Measurements from ENCODE around the gene IRAK1. TPM values are rescaled to one million over a fixed set of nuclear protein-coding genes. Genes with fewer than 3 reads are reported as not detected.

The IRAK1 gene
- total and polyA plus RNA-seq, 9 of the 15 experiments (the other 6 are each of a cell fraction or from before 2014, with no cell fraction given): 11.6 to 261 (median 91.6) TPM

DNA sequence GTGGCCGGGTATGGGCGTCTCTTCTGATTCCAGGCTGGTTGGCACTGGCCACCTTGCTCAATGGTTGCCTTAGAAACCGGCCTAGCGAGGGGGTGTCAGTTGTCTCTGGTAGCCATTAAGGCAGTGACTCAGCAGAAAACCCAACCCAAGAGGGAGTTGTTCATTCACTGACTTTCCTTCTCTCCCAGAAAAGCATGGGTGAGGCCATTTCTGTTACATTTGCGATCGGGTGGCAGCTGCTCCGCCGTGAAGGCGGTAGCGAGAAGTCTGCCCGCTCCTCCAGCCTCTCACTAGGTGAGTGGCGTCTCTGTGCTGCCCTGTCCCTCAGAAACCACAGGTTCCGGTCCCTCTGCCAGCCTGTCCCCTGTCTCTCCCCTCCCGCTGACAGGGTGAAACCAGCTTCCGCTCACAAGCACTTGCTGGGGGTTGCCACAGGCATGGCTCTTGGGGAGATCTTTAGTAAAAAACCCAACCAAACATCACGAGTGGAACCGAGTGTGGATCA is 17.4 kb downstream of the IRAK1 start (continued):
- TF ChIP-seq PBX2 (CRISPR knock-in tag; IDR thresholded peaks at IDR 0.05; ENCODE audit: low read depth) (no peak), PBX2 (tag; conservative IDR thresholded peaks at IDR 0.05; ENCODE audit: low read depth) (peak; percentile 66; the same call in 1 of the 2 replicates), IRF1 (CRISPR knock-in tag; IDR thresholded peaks at IDR 0.05; ENCODE audit: borderline replicate concordance) (no peak), TEAD1 (CRISPR knock-in tag; IDR thresholded peaks at IDR 0.05) (peak in 1 of 2 experiments; percentile 94; a peak in 2 of 4 replicates), EZH2 (IDR thresholded peaks at IDR 0.05; ENCODE audit: borderline replicate concordance, low read depth, low read length) (no peak), NFRKB (IDR thresholded peaks at IDR 0.05; ENCODE audit: low read depth) (peak; percentile 87), SRF (CRISPR knock-in tag; IDR thresholded peaks at IDR 0.05) (no peak), GABPB1 (CRISPR knock-in tag; IDR thresholded peaks at IDR 0.05) (no peak), ZNF766 (CRISPR knock-in tag; conservative IDR thresholded peaks at IDR 0.05) (peak; percentile 98), HDAC6 (IDR thresholded peaks at IDR 0.05; ENCODE audit: low read depth, low read length) (no peak), ZNF592 (IDR thresholded peaks at IDR 0.05) (peak; percentile 100), ZNF586 (CRISPR knock-in tag; conservative IDR thresholded peaks at IDR 0.05) (no peak)
- TF ChIP-seq, protein P1, sequence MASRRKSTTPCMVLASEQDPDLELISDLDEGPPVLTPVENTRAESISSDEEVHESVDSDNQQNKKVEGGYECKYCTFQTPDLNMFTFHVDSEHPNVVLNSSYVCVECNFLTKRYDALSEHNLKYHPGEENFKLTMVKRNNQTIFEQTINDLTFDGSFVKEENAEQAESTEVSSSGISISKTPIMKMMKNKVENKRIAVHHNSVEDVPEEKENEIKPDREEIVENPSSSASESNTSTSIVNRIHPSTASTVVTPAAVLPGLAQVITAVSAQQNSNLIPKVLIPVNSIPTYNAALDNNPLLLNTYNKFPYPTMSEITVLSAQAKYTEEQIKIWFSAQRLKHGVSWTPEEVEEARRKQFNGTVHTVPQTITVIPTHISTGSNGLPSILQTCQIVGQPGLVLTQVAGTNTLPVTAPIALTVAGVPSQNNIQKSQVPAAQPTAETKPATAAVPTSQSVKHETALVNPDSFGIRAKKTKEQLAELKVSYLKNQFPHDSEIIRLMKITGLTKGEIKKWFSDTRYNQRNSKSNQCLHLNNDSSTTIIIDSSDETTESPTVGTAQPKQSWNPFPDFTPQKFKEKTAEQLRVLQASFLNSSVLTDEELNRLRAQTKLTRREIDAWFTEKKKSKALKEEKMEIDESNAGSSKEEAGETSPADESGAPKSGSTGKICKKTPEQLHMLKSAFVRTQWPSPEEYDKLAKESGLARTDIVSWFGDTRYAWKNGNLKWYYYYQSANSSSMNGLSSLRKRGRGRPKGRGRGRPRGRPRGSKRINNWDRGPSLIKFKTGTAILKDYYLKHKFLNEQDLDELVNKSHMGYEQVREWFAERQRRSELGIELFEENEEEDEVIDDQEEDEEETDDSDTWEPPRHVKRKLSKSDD (conservative IDR thresholded peaks at IDR 0.05; ENCODE audit: low read length): no peak
- TF ChIP-seq, protein P2, sequence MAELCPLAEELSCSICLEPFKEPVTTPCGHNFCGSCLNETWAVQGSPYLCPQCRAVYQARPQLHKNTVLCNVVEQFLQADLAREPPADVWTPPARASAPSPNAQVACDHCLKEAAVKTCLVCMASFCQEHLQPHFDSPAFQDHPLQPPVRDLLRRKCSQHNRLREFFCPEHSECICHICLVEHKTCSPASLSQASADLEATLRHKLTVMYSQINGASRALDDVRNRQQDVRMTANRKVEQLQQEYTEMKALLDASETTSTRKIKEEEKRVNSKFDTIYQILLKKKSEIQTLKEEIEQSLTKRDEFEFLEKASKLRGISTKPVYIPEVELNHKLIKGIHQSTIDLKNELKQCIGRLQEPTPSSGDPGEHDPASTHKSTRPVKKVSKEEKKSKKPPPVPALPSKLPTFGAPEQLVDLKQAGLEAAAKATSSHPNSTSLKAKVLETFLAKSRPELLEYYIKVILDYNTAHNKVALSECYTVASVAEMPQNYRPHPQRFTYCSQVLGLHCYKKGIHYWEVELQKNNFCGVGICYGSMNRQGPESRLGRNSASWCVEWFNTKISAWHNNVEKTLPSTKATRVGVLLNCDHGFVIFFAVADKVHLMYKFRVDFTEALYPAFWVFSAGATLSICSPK (IDR thresholded peaks at IDR 0.05; ENCODE audit: borderline replicate concordance): no peak
